Measurements from ENCODE around the gene ZSCAN20. TPM values are rescaled to one million over a fixed set of nuclear protein-coding genes. Genes with fewer than 3 reads are reported as not detected.
A peak's percentile ranks its signal among the peaks of the same experiment; 100 is the strongest.

Gene ZSCAN20
- 1 to 10 TPM; 5.2 to 5.6 (median 5.2) TPM for polyA plus RNA-seq (ENCODE audit: insufficient read length in 3 of 3)
- long read RNA-seq, donor 1: 0 reads
- long read RNA-seq, donor 2, partial matches to known transcripts: 0 of 1 reads
- long read RNA-seq, donor 2, other reads (novel, unspliced or antisense): 0 of 1 reads
- long read RNA-seq, donor 3, full-length matches to known transcripts: 1 of 1 reads
- long read RNA-seq, donor 3, partial matches to known transcripts: 0 of 1 reads
- long read RNA-seq, donor 3, other reads (novel, unspliced or antisense): 0 of 1 reads
- long read RNA-seq, donor 4: 0 reads
- long read RNA-seq, donor 5: 0 reads
- long read RNA-seq, donor 6, full-length matches to known transcripts: 1 of 1 reads
- long read RNA-seq, donor 6, partial matches to known transcripts: 0 of 1 reads
- long read RNA-seq, donor 6, other reads (novel, unspliced or antisense): 0 of 1 reads
- long read RNA-seq, donor 7: 0 reads
- long read RNA-seq, donor 8: 0 reads
- long read RNA-seq, donor 9: 0 reads
- long read RNA-seq, donor 10: 0 reads
- long read RNA-seq, donor 11: 0 reads
- long read RNA-seq, donor 12: 0 reads
- long read RNA-seq, donor 13: 0 reads
- long read RNA-seq, donor 14: 0 reads
- long read RNA-seq, donor 15, partial matches to known transcripts: 0 of 1 reads
- long read RNA-seq, donor 15, other reads (novel, unspliced or antisense): 0 of 1 reads
- long read RNA-seq, donor 16: 0 reads

GRCh38 chr1:33472269-33472980 is at the start of gene ZSCAN20:
ZSCAN20 (plus strand) TSS chr1:33472645; CDS start chr1:33479289, 6,644 bp downstream.
- peak; percentile 98 for DNase-seq

DNA sequence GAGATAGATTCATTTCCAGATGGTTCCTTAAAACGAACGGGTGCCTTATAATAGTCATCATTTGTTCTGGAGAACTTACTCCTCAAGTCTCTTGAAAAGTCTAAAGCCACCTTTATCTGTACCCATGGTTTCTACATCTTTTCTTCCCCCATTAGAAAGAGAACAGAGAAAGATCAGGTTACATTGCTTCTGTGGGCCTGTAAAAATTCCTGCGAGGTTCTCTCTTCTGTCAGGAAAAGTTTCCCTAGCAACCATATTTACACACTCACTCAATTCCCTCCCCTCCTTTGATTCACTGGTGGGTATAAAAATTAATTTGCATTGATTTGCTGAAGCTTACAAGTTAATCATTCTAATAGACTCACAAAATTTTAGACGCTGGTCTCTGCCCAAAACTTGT is 48.2 kb upstream of the ZSCAN20 start:
- DNase-seq: no peak

GRCh38 chr1:33424610-33425009 is 47.8 kb upstream of the ZSCAN20 start:
- DNase-seq: no peak

- no peak for DNase-seq
These were observed 46.5 kb upstream of the ZSCAN20 start for GRCh38 chr1:33425900-33426299.

DNA sequence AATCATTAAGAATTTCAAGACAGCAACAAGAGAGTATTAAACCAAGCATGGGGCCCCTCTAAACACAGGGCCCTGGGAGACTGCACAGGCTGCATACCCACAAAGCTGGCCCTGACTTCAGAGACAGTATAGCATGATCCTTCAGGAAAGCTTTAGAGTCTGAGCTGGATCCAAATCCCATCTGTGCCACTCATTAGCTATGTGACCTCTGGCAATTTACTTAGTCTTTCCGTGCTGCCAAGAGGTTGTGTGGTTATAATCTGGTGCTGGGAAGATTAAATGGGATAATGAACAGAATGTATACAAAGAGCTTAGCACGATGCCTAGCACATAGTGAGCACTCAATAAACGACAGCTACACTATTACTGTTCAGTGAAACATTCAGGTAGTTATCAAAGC is 45.5 kb upstream of the ZSCAN20 start:
- DNase-seq: no peak

DNA sequence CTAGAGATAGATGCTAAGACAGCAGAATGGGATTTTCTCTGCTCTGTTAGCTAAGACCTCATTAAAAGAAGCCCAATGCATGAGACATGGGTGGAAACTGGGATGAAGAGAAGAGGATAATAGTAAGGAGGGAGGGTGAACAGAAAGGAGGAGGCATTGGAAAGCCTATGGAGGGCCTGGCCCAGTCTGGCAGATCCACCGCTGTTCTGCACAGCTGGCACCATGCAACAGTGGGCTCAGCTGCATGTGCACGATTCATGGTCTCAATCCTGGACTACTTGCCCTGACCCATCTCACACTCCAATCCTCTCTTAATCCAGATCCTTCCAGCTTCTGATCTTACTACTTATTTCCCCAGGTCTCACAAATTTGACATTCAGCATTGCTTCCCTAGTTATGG is 43.8 kb upstream of the ZSCAN20 start:
- DNase-seq: no peak

- DNase-seq: no peak
These were observed 43.1 kb upstream of the ZSCAN20 start for GRCh38 chr1:33429332-33429731.

- DNase-seq: no peak
These were observed 42.4 kb upstream of the ZSCAN20 start for GRCh38 chr1:33429856-33430691.

DNA sequence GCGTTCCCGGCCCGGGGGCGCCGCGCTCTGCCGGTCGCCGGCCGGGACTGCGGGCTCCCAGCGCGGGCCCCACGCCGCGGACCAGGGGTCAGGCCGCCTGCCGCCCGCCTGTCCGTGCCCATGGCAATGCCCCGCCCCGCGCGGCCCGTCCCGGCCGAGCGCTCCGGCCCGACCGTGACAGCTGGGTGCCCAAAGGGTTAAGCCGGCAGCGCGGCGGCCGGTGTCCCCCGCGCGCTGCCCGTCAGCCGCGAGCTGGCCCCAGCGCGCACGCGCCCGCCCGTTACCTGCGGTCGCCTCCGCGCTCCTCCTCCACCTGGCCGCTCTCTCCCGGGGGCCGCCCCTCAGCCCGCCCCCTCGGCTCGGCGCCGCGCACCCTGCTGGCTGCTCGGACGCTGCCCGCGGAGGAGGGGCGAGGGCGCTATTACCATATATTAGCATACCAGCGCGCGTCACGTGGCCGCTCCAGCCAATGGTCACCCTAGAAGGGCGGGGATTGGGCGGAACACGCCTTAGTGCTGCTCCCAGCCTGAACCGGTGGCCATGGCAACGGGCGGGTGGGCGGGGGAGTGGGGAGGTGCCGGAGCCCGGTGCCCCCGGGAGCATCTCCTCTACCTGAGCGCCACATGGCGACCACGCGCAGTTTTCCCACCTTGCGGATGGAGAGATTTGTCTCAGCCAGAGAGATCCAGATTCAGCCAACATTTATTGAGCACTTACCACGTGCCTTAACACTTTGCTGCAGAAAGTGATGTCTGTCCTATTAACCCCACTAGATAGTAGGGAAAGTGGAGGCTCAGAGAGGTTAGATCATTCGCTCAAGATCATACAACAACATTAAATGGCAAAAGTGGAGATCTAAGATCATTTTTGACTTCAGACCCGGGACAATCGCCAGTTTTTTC is 41.5 kb upstream of the ZSCAN20 start, which contains the start of gene PHC2:
PHC2 (minus strand) TSS at position 404 of the 902 bp plus-strand sequence. CDS start 55,556 bp downstream, outside the sequence.
- peak; percentile 97 for DNase-seq

DNA sequence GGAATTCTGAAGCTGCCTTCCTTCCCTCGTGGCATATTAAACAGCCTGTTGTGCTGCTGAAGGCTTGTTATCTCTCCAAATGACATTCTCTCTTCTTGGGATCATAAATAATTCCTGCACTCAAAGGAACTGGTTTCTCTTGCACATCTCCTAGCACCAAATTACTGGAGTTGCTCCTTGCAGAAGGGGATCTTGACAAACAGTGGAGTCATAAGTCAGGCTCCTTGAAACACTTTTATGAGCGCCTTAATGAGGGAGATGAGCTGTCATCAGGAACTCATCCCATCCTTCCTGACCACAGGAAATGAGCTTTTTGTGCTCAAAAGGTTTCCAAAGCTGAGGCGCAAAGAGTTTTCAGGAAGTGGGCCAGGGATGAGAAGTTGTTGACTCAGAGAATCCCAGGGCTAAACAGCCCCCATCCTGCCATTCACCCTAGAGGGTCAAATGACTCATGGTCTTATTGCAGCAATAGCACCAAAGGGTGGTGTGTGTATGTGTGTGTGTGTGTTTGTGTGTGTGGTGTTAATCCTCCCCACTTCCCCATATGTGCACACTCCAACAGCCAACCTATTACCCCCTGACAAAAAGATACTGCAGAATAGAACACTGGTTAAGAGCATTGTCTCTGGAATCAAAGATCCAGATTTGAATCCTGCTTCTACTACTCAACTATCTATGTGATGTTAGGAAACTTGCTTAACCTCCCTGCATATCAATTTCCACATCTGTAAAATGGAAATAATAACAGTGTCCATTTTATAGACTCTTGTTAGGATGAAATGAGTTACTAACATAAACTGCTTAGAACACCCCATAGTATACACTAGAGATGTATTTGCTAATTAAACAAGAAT is 38.7 kb upstream of the ZSCAN20 start:
- DNase-seq: peak; percentile 65

DNA sequence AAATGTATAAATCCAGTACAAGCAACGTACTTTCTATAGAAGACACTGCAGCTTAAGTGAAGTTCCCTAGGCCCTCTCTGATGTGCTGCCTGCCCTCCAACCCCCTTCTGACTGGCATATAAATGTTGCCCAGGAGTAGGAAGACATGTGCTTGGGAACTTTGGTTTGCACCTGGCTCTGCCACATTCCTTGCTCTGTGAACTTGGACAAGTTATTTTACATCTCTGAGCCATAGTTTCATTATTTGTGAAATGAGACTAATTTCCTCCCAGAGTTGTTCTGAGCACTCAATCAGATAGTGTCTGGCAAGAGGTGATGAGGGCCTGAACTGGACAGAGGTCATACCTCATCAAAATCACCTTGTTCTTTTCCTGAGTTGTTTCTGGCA is 38.1 kb upstream of the ZSCAN20 start:
- DNase-seq: no peak

DNA sequence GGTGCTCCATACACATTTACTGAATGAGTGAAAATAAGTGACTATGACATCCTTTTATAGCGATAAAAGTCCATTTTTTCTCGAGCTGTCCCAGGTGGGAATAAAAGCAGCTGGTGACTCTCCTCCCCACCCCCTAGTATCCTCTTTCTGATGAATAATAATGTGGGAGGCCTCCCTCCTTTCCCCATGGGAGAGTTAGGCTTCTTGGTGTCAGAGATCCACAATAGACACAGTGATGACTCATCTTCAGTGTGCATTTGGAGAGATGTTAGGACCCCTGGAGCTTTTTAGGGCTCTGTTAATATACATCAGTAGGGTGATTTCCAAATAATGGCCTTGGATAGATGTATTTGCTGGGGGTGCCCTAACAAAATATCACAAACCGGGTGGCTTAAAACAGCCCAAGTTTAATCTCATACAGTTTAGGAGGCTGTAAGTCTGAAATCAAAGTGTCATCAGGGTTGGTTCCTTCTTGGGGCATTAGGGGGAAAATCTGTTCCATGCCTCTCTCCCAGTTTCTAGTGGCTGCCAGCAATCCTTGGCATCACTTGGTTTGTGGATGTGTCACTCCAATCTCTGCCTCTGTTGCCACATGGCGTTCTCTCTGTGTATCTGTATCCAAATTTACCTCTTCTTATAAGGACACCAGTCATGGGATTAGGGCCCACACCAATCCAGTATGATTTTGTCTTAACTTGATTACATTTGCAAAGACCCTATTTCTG is 37.2 kb upstream of the ZSCAN20 start:
- DNase-seq: no peak

GRCh38 chr1:33436557-33437285 is 35.7 kb upstream of the ZSCAN20 start:
- no peak for DNase-seq

DNA sequence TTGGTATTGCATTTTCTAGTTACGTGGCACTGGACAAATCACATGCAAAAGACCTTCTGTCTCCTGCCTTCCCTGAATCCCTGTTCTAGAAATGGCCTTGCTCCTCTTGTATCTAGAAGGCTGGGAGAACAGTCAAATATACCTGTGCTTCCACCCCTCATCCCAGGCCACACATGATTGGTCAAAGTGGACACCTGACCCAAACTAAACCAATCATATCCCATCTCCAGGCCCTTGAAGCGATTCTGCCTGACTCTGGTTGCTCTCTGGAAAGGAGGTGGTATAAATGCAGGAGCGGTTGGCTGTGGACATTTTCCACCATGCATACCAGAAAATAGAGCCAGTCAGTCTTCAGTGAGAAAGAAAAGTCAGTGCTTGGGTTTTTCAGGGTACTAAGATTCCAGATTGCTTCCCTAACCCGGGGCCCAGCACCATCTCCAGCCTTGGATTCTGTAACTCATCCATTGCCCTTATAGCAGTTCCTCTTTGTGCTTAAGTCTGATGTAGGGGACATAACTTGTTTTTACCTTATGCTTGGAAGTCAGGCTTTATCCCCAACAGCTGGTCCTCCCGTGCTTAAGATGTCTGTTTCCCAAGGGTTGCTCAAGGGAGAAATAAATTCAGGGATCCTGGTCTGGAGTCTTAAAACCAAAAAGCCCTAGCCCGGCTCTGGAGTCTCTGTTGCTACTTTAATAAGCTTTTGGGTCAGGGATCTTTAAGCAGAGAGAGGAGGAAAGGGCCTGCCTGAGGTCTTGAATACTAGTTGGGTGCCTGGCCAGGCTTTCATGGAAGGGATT is 33.9 kb upstream of the ZSCAN20 start:
- no peak for DNase-seq

DNA sequence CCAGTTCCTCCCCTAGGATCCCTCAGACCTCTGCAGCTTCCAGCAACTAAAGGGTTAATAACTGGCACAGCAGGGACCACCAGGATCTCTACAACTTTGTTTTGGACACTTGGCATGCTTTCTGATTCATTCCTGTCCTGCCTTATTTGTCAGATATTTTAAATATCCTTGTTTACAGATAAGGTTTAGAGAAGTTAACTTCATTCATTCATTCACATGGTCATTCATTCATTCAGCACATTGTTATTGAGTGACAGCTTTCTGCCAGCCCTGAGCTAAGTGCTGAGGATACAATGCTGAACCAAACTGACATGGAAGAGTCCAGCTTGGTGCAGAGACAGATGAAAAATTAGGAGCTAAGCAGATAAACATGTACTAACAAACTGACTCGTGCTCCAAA is 32.8 kb upstream of the ZSCAN20 start:
- no peak for DNase-seq

DNA sequence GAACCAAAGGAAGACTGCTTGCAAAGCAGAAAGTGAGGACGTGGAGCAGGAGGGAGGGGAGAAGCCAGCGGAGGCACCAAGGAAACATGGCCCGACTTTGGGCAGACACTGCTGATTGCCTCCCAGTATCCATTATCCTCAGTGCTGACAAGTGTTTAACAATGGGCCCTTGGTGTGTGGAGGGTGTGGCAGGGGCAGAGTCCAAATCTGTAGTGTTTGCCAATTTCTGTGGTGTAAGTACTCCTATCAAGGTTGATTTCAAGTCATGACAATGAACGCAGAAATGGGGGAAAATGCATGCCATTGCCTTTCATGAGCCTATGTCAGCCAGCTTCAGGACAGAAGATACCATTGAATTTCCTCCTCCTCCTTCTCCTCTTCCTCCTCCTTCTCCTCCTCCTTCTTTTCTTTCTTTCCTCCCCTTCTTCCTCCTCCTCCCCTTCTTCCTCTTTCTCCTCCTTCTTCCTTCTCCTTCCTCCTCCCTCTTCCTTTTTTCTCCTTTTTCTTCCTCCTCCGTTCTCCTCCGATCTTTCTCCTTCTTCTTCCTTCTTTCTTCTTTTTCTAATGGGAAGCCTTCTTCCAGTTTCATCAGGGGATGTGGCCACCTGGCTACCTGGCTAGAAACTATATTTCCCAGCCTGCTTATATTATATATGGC is 31.2 kb upstream of the ZSCAN20 start:
- DNase-seq: no peak

GRCh38 chr1:33442141-33442540 is 30.3 kb upstream of the ZSCAN20 start:
- no peak for DNase-seq
